Stimulated activated memory B cell treated with anti-CD40 and anti-IgM and Interleukin-4, amounts not matched to agents 10 μg/mL and 1 μg/mL and 100 μg/mL, for 72 hours (primary cell): ENCODE results near the gene PGF.
A peak's percentile ranks its signal among the peaks of the same experiment; 100 is the strongest.

Experiments
- ATAC-seq: fragments of 150-1000 bp; cut with Tn5 transposase; 2 replicates; pipeline ENCODE4 v1.10.0; 2021
- H3K27ac Mint-ChIP-seq: one replicate; pipeline ENCODE4 v1.8.0; 2022; ENCODE audit warnings: mild to moderate bottlenecking, mixed read lengths
- H3K27me3 Mint-ChIP-seq: one replicate; pipeline ENCODE4 v1.8.0; 2022; ENCODE audit warnings: mixed read lengths
- H3K36me3 Mint-ChIP-seq: one replicate; pipeline ENCODE4 v1.8.0; 2022; ENCODE audit warnings: mixed read lengths
- H3K4me1 Mint-ChIP-seq: one replicate; pipeline ENCODE4 v1.8.0; 2022; ENCODE audit warnings: mixed read lengths
- H3K4me3 Mint-ChIP-seq: one replicate; pipeline ENCODE4 v1.8.0; 2022; ENCODE audit warnings: mild to moderate bottlenecking, moderate library complexity, mixed read lengths
- H3K9me3 Mint-ChIP-seq: one replicate; pipeline ENCODE4 v1.8.0; 2022; ENCODE audit warnings: mixed read lengths

The PGF gene

GRCh38 chr14:74927225-74927624, 28.2 kb downstream of the PGF start:
- ATAC-seq = no peak
- Mint-ChIP-seq H3K36me3 (no peaks in the 10 kb centered on the region), H3K27me3 (no peaks in the 10 kb centered on the region), H3K9me3 (no peaks in the 10 kb centered on the region), H3K4me1 (peaks cover 16% of the 10 kb centered on the region), H3K27ac (no peak overlapping the region), H3K4me3 (no peak overlapping the region)

- Mint-ChIP-seq H3K27me3 (no peaks in the 10 kb centered on the region), H3K4me3 (no peak overlapping the region), H3K27ac (no peak overlapping the region), H3K36me3 (no peaks in the 10 kb centered on the region), H3K4me1 (peaks cover 17% of the 10 kb centered on the region), H3K9me3 (no peaks in the 10 kb centered on the region)
- ATAC-seq = no peak
Measured at GRCh38 chr14:74924061-74924460, 31.3 kb downstream of the PGF start.

- peak within 1 kb of the TSS; percentile 40 for H3K27ac Mint-ChIP-seq
- no peaks in the 10 kb centered on the region for H3K9me3 Mint-ChIP-seq
- H3K4me1 Mint-ChIP-seq = peaks cover 17% of the 10 kb centered on the region
- no peaks in the 10 kb centered on the region for H3K36me3 Mint-ChIP-seq
- peak; percentile 92 for ATAC-seq
- no peaks in the 10 kb centered on the region for H3K27me3 Mint-ChIP-seq
- H3K4me3 Mint-ChIP-seq = peak within 1 kb of the TSS; percentile 74
Measured at GRCh38 chr14:74922752-74923401, 32.5 kb downstream of the PGF start, which contains the start of gene RPS6KL1. TSS of gene RPS6KL1 (minus strand) at chr14:74923260. CDS start at chr14:74921541, 1,719 bp downstream.

- H3K27ac Mint-ChIP-seq = peak overlapping the region; percentile 40
- ATAC-seq = no peak
- no peaks in the 10 kb centered on the region for H3K36me3 Mint-ChIP-seq
- H3K27me3 Mint-ChIP-seq = no peaks in the 10 kb centered on the region
- H3K4me1 Mint-ChIP-seq = peaks cover 17% of the 10 kb centered on the region
- H3K9me3 Mint-ChIP-seq = no peaks in the 10 kb centered on the region
- H3K4me3 Mint-ChIP-seq = peak overlapping the region; percentile 74
Measured at GRCh38 chr14:74921987-74922751, 33.2 kb downstream of the PGF start.

GRCh38 chr14:74921053-74921620, 34.3 kb downstream of the PGF start:
- H3K27ac Mint-ChIP-seq = no peak overlapping the region
- no peaks in the 10 kb centered on the region for H3K9me3 Mint-ChIP-seq
- ATAC-seq = no peak
- no peak overlapping the region for H3K4me3 Mint-ChIP-seq
- H3K27me3 Mint-ChIP-seq = no peaks in the 10 kb centered on the region
- no peaks in the 10 kb centered on the region for H3K36me3 Mint-ChIP-seq
- H3K4me1 Mint-ChIP-seq = peaks cover 17% of the 10 kb centered on the region

- no peak for ATAC-seq
- Mint-ChIP-seq H3K9me3 (no peaks in the 10 kb centered on the region), H3K4me3 (no peak overlapping the region), H3K27me3 (no peaks in the 10 kb centered on the region), H3K4me1 (peaks cover 17% of the 10 kb centered on the region), H3K27ac (no peak overlapping the region), H3K36me3 (no peaks in the 10 kb centered on the region)
Measured at GRCh38 chr14:74920281-74920680, 35.1 kb downstream of the PGF start.

GRCh38 chr14:74919421-74920165, 35.8 kb downstream of the PGF start:
- Mint-ChIP-seq H3K4me1 (peaks cover 17% of the 10 kb centered on the region), H3K9me3 (no peaks in the 10 kb centered on the region), H3K27me3 (no peaks in the 10 kb centered on the region), H3K4me3 (no peak overlapping the region), H3K36me3 (no peaks in the 10 kb centered on the region), H3K27ac (no peak overlapping the region)
- no peak for ATAC-seq

GRCh38 chr14:74918380-74918779, 37.0 kb downstream of the PGF start:
- H3K4me3 Mint-ChIP-seq = no peak overlapping the region
- ATAC-seq = no peak
- peaks cover 8% of the 10 kb centered on the region for H3K4me1 Mint-ChIP-seq
- H3K9me3 Mint-ChIP-seq = no peaks in the 10 kb centered on the region
- no peaks in the 10 kb centered on the region for H3K36me3 Mint-ChIP-seq
- H3K27me3 Mint-ChIP-seq = no peaks in the 10 kb centered on the region
- no peak overlapping the region for H3K27ac Mint-ChIP-seq

GRCh38 chr14:74917646-74918081, 37.7 kb downstream of the PGF start:
- no peaks in the 10 kb centered on the region for H3K9me3 Mint-ChIP-seq
- H3K27ac Mint-ChIP-seq = no peak overlapping the region
- H3K4me3 Mint-ChIP-seq = no peak overlapping the region
- H3K4me1 Mint-ChIP-seq = peaks cover 6% of the 10 kb centered on the region
- ATAC-seq = no peak
- no peaks in the 10 kb centered on the region for H3K27me3 Mint-ChIP-seq
- no peaks in the 10 kb centered on the region for H3K36me3 Mint-ChIP-seq

- Mint-ChIP-seq H3K4me1 (peaks cover under 1% of the 10 kb centered on the region), H3K27ac (no peak overlapping the region)
Measured at GRCh38 chr14:74917178-74917543, 38.2 kb downstream of the PGF start.

GRCh38 chr14:74915826-74916225, 39.6 kb downstream of the PGF start:
- Mint-ChIP-seq H3K9me3 (no peaks in the 10 kb centered on the region), H3K4me1 (no peaks in the 10 kb centered on the region), H3K27ac (no peak overlapping the region), H3K27me3 (no peaks in the 10 kb centered on the region), H3K36me3 (no peaks in the 10 kb centered on the region), H3K4me3 (no peak overlapping the region)
- no peak for ATAC-seq

More at GRCh38 chr14:74917178-74917543, 38.2 kb downstream of the PGF start:
- no peaks in the 10 kb centered on the region for H3K27me3 Mint-ChIP-seq
- H3K36me3 Mint-ChIP-seq = no peaks in the 10 kb centered on the region
- ATAC-seq = no peak
- H3K4me3 Mint-ChIP-seq = no peak overlapping the region
- H3K9me3 Mint-ChIP-seq = no peaks in the 10 kb centered on the region

GRCh38 chr14:74915426-74915825, 40.0 kb downstream of the PGF start:
- Mint-ChIP-seq H3K4me3 (no peak overlapping the region), H3K27ac (no peak overlapping the region), H3K36me3 (no peaks in the 10 kb centered on the region), H3K27me3 (no peaks in the 10 kb centered on the region), H3K9me3 (no peaks in the 10 kb centered on the region), H3K4me1 (no peaks in the 10 kb centered on the region)
- no peak for ATAC-seq

- no peaks in the 10 kb centered on the region for H3K4me1 Mint-ChIP-seq
- no peak overlapping the region for H3K27ac Mint-ChIP-seq
- H3K9me3 Mint-ChIP-seq = no peaks in the 10 kb centered on the region
- H3K36me3 Mint-ChIP-seq = no peaks in the 10 kb centered on the region
- ATAC-seq = no peak
- no peak overlapping the region for H3K4me3 Mint-ChIP-seq
- no peaks in the 10 kb centered on the region for H3K27me3 Mint-ChIP-seq
Measured at GRCh38 chr14:74913986-74914573, 41.3 kb downstream of the PGF start.

GRCh38 chr14:74913393-74913910, 41.9 kb downstream of the PGF start:
- no peaks in the 10 kb centered on the region for H3K4me1 Mint-ChIP-seq
- no peak overlapping the region for H3K4me3 Mint-ChIP-seq
- no peak overlapping the region for H3K27ac Mint-ChIP-seq
- H3K36me3 Mint-ChIP-seq = no peaks in the 10 kb centered on the region
- no peak for ATAC-seq
- H3K9me3 Mint-ChIP-seq = no peaks in the 10 kb centered on the region
- no peaks in the 10 kb centered on the region for H3K27me3 Mint-ChIP-seq

- no peak for ATAC-seq
- Mint-ChIP-seq H3K27ac (no peak overlapping the region), H3K4me1 (peaks cover under 1% of the 10 kb centered on the region)
Measured at GRCh38 chr14:74912801-74913200, 42.6 kb downstream of the PGF start.

More at GRCh38 chr14:74912801-74913200, 42.6 kb downstream of the PGF start:
- Mint-ChIP-seq H3K27me3 (no peaks in the 10 kb centered on the region), H3K36me3 (no peaks in the 10 kb centered on the region), H3K4me3 (no peak overlapping the region), H3K9me3 (no peaks in the 10 kb centered on the region)
